Endothelial cell of umbilical vein (primary cell): Measurements from ENCODE around the gene CARMIL1. TPM values are rescaled to one million over a fixed set of nuclear protein-coding genes. Genes with fewer than 3 reads are reported as not detected.

Experiments used
- BruUV-seq: library from RNA; stranded (reverse); fragments of 400-500 nt; replicated peaks from 2 replicates; lab custom pipeline; 2021; lab: Mats Ljungman, UMichigan
- CTCF ChIA-PET: fragments of 300-600, 350-600 bp; sonication (Branson Sonifier 250); formaldehyde crosslinking; loops from one replicate; lab custom pipeline; 2021; ENCODE audit warnings: antibody characterized with exemption, inconsistent platforms; lab: Charles Lee
- POLR2A ChIA-PET: fragments of 300-600, 350-600 bp; sonication (Branson Sonifier 250); formaldehyde crosslinking; loops from one replicate; lab custom pipeline; 2021; ENCODE audit warnings: antibody characterized with exemption, inconsistent platforms; lab: Charles Lee
- DNase-seq: peaks from one replicate; pipeline ENCODE4 v3.0.0-alpha.2; 2011; ENCODE audit warnings: low read depth, low spot score
- FAIRE-seq: peaks from 2 replicates; lab custom pipeline; 2011; peaks lifted over from hg19 to GRCh38; lab: Jason Lieb, UNC
- H2AFZ ChIP-seq: 2 replicates; pipeline ENCODE4 v1.6.0; 2012; ENCODE audit warnings: low read depth, low read length, control low read depth, inconsistent platforms
- H3K27ac ChIP-seq: 2 replicates; pipeline ENCODE4 v1.5.1; 2011; ENCODE audit warnings: low read depth, mild to moderate bottlenecking, control low read depth, low read length, moderate library complexity; ENCODE audit not compliant: insufficient read depth
- H3K27me3 ChIP-seq, 2 experiments: 2 replicates each; pipeline versions ENCODE4 v1.6.0 to v1.6.1; 2011; ENCODE audit warnings: low read length in 2 of 2, mixed read lengths in 1 of 2; ENCODE audit not compliant: control insufficient read depth in 2 of 2, insufficient read depth in 2 of 2
- H3K36me3 ChIP-seq, 2 experiments: 2 replicates in 1 of 2; 3 replicates in 1 of 2; pipeline ENCODE4 v1.5.1; 2011; ENCODE audit warnings: low read length in 2 of 2, mild to moderate bottlenecking in 1 of 2, moderate library complexity in 1 of 2; ENCODE audit not compliant: control insufficient read depth in 2 of 2, insufficient read depth in 2 of 2; ENCODE audit errors: extremely low read depth in 1 of 2
- H3K4me1 ChIP-seq: 3 replicates; pipeline ENCODE4 v1.5.1; 2011; ENCODE audit warnings: mild to moderate bottlenecking, low read length; ENCODE audit not compliant: control insufficient read depth, insufficient read depth; ENCODE audit errors: extremely low read depth
- H3K4me2 ChIP-seq: 2 replicates; pipeline ENCODE4 v1.6.1; 2011; ENCODE audit warnings: low read length, control low read depth, mixed read lengths; ENCODE audit not compliant: insufficient read depth
- H3K4me3 ChIP-seq, 3 experiments: fragments of 200-600 bp in 1 of 3; sonication (generic), shearing (Covaris generic) in 1 of 3; replicated peaks in 1 of 3; 2 replicates each; pipeline ENCODE4 v1.5.1; 2011 to 2016; ENCODE audit warnings: control low read depth in 3 of 3, low read length in 3 of 3, mild to moderate bottlenecking in 2 of 3, inconsistent platforms in 1 of 3, low read depth in 1 of 3, moderate library complexity in 1 of 3; ENCODE audit not compliant: insufficient read depth in 1 of 3
- H3K79me2 ChIP-seq: 2 replicates; pipeline ENCODE4 v1.6.0; 2012; ENCODE audit warnings: low read length, inconsistent platforms; ENCODE audit not compliant: control insufficient read depth, insufficient read depth
- H3K9ac ChIP-seq: replicated peaks from 2 replicates; pipeline ENCODE3; 2011; ENCODE audit warnings: low read length, control low read depth; ENCODE audit not compliant: insufficient read depth; ENCODE audit errors: extremely low read depth
- H3K9me1 ChIP-seq: replicated peaks from 3 replicates; pipeline ENCODE4 v1.6.0; 2011; ENCODE audit warnings: mild to moderate bottlenecking, low read length; ENCODE audit not compliant: control insufficient read depth, insufficient read depth; ENCODE audit errors: extremely low read depth
- H3K9me3 ChIP-seq: replicated peaks from 2 replicates; pipeline ENCODE4 v1.5.1; 2012; ENCODE audit warnings: low read length, inconsistent platforms; ENCODE audit not compliant: control insufficient read depth, insufficient read depth
- H4K20me1 ChIP-seq: replicated peaks from 2 replicates; pipeline ENCODE3; 2011; ENCODE audit warnings: mild to moderate bottlenecking, low read length; ENCODE audit not compliant: control insufficient read depth, insufficient read depth; ENCODE audit errors: extremely low read depth
- EZH2 ChIP-seq: IDR thresholded peaks from 2 replicates; pipeline ENCODE4 v1.6.1; 2012; ENCODE audit warnings: borderline replicate concordance, low read depth, mild to moderate bottlenecking, moderate library complexity, low read length, inconsistent platforms; ENCODE audit not compliant: severe bottlenecking
- FOS ChIP-seq: IDR thresholded peaks from 2 replicates; pipeline ENCODE4 v1.6.1; 2011; ENCODE audit warnings: mild to moderate bottlenecking, low read length, moderate library complexity, borderline replicate concordance; ENCODE audit not compliant: insufficient read depth
- GATA2 ChIP-seq: IDR thresholded peaks from 2 replicates; pipeline ENCODE4 v1.7.0; 2011; ENCODE audit warnings: low read depth, mild to moderate bottlenecking, moderate library complexity, mixed read lengths, low read length; ENCODE audit not compliant: insufficient read length, insufficient read depth
- JUN ChIP-seq: IDR thresholded peaks from 2 replicates; pipeline ENCODE4 v1.6.1; 2011; ENCODE audit warnings: borderline replicate concordance, low read depth; ENCODE audit not compliant: insufficient read length, insufficient read depth
- MAX ChIP-seq: IDR thresholded peaks from 2 replicates; pipeline ENCODE4 v1.6.1; 2011; ENCODE audit not compliant: insufficient read depth, insufficient read length
- MYC ChIP-seq: IDR thresholded peaks from one replicate; pipeline ENCODE4 v1.6.1; 2011; ENCODE audit warnings: mild to moderate bottlenecking, low read depth, low read length
- POLR2A ChIP-seq: IDR thresholded peaks from 2 replicates; pipeline ENCODE4 v1.6.1; 2012; ENCODE audit warnings: low read depth, mild to moderate bottlenecking, control low read depth, low read length
- POLR2AphosphoS5 ChIP-seq: IDR thresholded peaks from 2 replicates; pipeline ENCODE4 v1.6.1; 2012; ENCODE audit warnings: low read depth, mild to moderate bottlenecking, control low read depth, low read length, moderate library complexity; ENCODE audit not compliant: insufficient read depth
- dilution Hi-C: fragments of 300-500 bp; cut with MboI; formaldehyde crosslinking; loops from one replicate; pipeline ENCODE4 v1.15.0; 2019; ENCODE audit warnings: low sequenced_read_pairs; ENCODE audit not compliant: extremely low pct_ligation_motif_present
- intact Hi-C: fragments of 100-400 bp; cut with micrococcal nuclease; formaldehyde crosslinking; loops from one replicate; pipeline ENCODE4 v1.10.0; 2022
- polyA plus RNA-seq, 4 experiments: library from polyadenylated mRNA; depleted of rRNA in 3 of 4; stranded (reverse) in 3 of 4; unstranded in 1 of 4; fragments of >200 nt; gene quantifications; 2 replicates each; pipeline versions ENCODE4 v1.2.1 to v1.2.3, GENCODE V29; 2011 to 2012; ENCODE audit warnings: missing spikeins in 1 of 4
- total RNA-seq: library from RNA; stranded (reverse); gene quantifications from 2 replicates; pipeline ENCODE4 v1.2.3, GENCODE V29; 2021
- TF ChIP-seq, protein P1 (sequence below), 2 donors: IDR thresholded peaks; 1 replicate in 1 of 2; 2 replicates in 1 of 2; pipeline ENCODE4 v1.5.1; 2011; ENCODE audit warnings: low read length in 2 of 2, mild to moderate bottlenecking in 2 of 2, moderate library complexity in 2 of 2, control low read depth in 1 of 2, inconsistent platforms in 1 of 2, low read depth in 1 of 2; ENCODE audit not compliant: insufficient read depth in 1 of 2; ENCODE audit errors: extremely low read depth in 1 of 2

The CARMIL1 gene
- total and polyA plus RNA-seq, 2 donors (not counting 3 experiments of a cell fraction or from before 2014, with no cell fraction given): 1.3 to 8.7 TPM

DNA sequence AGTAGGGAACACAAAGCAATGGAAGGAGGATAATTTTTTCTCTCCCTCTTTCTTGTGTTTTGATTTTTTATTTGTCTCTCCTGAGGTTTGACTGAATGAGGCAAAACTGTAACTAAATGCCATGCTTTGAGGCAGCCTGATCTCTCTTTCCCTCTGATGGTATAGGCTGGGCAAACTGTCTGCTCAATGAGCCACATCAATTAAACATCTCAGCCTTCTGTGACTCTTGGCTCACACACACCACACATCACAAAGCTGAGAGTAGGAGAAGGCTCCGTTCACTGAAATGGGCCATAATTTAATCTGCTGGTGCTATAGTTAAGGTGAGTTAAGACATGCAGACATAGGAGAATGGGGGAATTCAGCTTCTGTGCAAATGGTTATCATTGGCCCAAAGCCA, 344.7 kb downstream of the CARMIL1 start:
- no peak for FAIRE-seq
- Histone ChIP-seq H3K27ac (no peak overlapping the region), H3K9ac (no peak overlapping the region), H3K4me2 (no peak overlapping the region), H2AFZ (no peak overlapping the region), H3K4me1 (no peaks in the 10 kb centered on the region), H3K36me3 (no peaks in the 10 kb centered on the region), H4K20me1 (no peaks in the 10 kb centered on the region), H3K27me3 (no peaks in the 10 kb centered on the region), H3K9me3 (no peaks in the 10 kb centered on the region), H3K79me2 (no peaks in the 10 kb centered on the region), H3K9me1 (no peaks in the 10 kb centered on the region), H3K4me3 (no peak overlapping the region)
- no TSS peak for BruUV-seq
- intact Hi-C loops: no loop called here
- TF ChIP-seq JUN: no peak
- TF ChIP-seq FOS: no peak
- no peak for TF ChIP-seq MAX
- no peak for TF ChIP-seq EZH2
- no peak for TF ChIP-seq GATA2
- TF ChIP-seq, protein P1, sequence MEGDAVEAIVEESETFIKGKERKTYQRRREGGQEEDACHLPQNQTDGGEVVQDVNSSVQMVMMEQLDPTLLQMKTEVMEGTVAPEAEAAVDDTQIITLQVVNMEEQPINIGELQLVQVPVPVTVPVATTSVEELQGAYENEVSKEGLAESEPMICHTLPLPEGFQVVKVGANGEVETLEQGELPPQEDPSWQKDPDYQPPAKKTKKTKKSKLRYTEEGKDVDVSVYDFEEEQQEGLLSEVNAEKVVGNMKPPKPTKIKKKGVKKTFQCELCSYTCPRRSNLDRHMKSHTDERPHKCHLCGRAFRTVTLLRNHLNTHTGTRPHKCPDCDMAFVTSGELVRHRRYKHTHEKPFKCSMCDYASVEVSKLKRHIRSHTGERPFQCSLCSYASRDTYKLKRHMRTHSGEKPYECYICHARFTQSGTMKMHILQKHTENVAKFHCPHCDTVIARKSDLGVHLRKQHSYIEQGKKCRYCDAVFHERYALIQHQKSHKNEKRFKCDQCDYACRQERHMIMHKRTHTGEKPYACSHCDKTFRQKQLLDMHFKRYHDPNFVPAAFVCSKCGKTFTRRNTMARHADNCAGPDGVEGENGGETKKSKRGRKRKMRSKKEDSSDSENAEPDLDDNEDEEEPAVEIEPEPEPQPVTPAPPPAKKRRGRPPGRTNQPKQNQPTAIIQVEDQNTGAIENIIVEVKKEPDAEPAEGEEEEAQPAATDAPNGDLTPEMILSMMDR (IDR thresholded peaks at IDR 0.05; ENCODE audit: extremely low read depth in 1 of 2, insufficient read depth in 1 of 2, low read depth in 1 of 2, low read length in 2 of 2): no peak
- no peak for TF ChIP-seq POLR2A
- TF ChIP-seq POLR2AphosphoS5: no peak
- no peak for TF ChIP-seq MYC
- no peak for DNase-seq
- ChIA-PET CTCF (interaction anchor here (0.7 kb wide), 1 partner anchor 94 kb away, joined by 3 read pairs; no protein-coding TSS in a partner anchor), POLR2A (no interaction called here)
- dilution Hi-C loops: no loop called here
